ENCODE results near the gene DUSP9. TPM values are rescaled to one million over a fixed set of nuclear protein-coding genes. Genes with fewer than 3 reads are reported as not detected.

The DUSP9 gene
- total RNA-seq, result under 0.01 TPM in 1 of 2 replicates, not detected in the other

GRCh38 chrX:153646620-153647373 lies at the start of gene DUSP9:
DUSP9 (plus strand) TSS chrX:153647203; CDS start chrX:153647954, 751 bp downstream.

DNA sequence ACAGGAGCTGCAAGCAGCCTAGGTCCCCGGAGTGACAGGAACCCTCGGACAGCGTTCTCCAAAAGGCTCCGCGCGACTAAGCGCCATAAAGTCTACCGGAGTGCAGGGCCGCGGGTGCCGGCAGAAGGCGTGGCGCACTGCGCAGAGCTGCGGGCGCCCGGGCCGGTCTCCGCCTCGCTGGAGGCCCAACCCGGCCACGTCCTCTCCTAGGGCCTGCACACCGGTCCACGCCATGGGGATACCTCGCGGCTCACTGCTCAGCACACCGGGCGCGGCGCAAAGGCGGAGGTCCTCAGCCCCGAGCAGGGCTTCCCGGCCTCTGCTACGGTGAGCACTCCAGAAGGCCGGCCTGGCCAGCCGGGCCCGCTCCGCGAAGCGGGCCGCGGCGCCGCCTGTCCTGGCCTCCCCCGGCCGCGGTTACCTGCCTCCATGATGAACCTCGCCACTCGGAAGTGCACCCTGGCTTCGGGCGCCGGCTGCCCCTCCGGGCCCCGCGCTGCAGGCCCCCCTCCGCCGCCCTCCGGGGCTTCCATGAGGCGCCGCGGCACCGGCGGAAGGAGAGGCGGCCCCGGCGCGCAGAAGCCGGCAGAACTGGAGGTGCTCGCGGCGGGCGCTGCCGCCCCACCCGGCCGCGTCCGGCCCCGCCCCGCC lies 48.3 kb upstream of the DUSP9 start, which contains the start of gene CCNQ:
CCNQ (minus strand) TSS at position 599 of the 651 bp plus-strand sequence; CDS start at position 533, 66 bp downstream.

DNA sequence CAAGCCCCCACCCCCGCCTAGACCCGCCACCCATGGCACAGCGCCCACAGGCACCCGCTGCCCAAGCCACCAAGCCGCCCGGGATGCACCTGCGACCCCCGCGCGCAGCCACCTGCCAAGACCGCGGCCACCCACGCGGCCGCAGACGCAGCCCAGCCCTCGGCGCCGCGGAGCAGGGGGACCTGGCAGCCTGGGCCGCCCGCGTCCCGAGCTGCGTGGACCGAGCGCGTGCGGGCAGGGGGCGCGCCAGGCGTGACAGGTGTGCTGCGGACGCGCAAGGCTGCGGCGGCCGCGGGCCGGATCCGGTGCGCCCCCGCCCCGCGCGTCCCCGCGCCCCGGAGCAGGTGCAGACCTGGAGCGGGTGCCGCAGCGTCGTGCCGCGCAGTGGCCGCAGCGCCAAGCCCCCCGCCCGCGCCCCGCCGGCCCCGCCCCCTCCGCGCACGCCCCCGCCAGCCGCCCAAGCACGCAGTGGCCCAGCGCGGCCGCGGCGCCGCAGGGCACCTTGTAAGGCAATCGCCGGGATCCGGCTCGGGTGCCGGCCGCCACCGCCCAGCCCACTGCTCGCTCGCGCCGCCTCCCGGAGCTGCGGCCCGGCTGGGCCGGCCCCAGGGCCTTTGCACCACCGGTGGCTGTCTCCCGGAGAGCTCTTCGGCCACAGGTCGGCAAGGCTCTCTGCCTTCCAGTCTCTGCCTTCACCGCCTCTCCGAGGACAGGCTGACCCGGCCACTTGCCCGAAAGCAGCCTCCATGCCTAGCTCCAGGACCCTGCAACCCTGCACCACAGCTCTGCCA lies 26.6 kb downstream of the DUSP9 start, which contains the start of gene PNCK:
PNCK (minus strand) TSS at position 386 of the 791 bp plus-strand sequence. CDS start 737 bp downstream, outside the sequence.

GRCh38 chrX:153687121-153688039 lies 40.4 kb downstream of the DUSP9 start, which contains the start of gene SLC6A8:
SLC6A8 (plus strand) TSS chrX:153687926; CDS start chrX:153688575, 649 bp downstream.

Small RNA genes within 50 kb of the gene (small RNA-seq; reads per million reads assigned to genes)
- not detected for gene RN7SL687P

Other genes starting within 250 kb of the DUSP9 start
- gene PNMA6E, start 245.9 kb upstream of the DUSP9 start, total RNA-seq, result not detected in 2 replicates
- gene ZFP92, start 235.7 kb upstream of the DUSP9 start, total RNA-seq, result under 0.01 TPM in 2 replicates
- 1.5 and 2.7 TPM in 2 replicates for gene TREX2, start 201.1 kb upstream of the DUSP9 start, total RNA-seq
- gene HAUS7, start 176.6 kb upstream of the DUSP9 start, total RNA-seq, result 23.5 and 26.0 TPM in 2 replicates
- gene BGN, start 152.2 kb upstream of the DUSP9 start, total RNA-seq, result 3.3 and 11.4 TPM in 2 replicates
- not detected in 2 replicates for gene ATP2B3, start 129.6 kb upstream of the DUSP9 start, total RNA-seq
- 28.7 and 33.4 TPM in 2 replicates for gene CCNQ, start 48.1 kb upstream of the DUSP9 start, total RNA-seq
- not detected in 2 replicates for gene PNCK, start 26.6 kb downstream of the DUSP9 start, total RNA-seq
- 6.6 and 8.4 TPM in 2 replicates for gene SLC6A8, start 40.7 kb downstream of the DUSP9 start, total RNA-seq
- gene BCAP31, start 77.2 kb downstream of the DUSP9 start, total RNA-seq, result 119 and 149 TPM in 2 replicates
- gene ABCD1, start 77.7 kb downstream of the DUSP9 start, total RNA-seq, result 8.4 and 8.8 TPM in 2 replicates
- gene PLXNB3, start 117.0 kb downstream of the DUSP9 start, total RNA-seq, result 4.4 and 4.9 TPM in 2 replicates
- 0.39 TPM in 1 of 2 replicates, not detected in the other for gene SRPK3, start 133.8 kb downstream of the DUSP9 start, total RNA-seq
- gene IDH3G, start 147.2 kb downstream of the DUSP9 start, total RNA-seq, result 50.8 and 64.3 TPM in 2 replicates
- gene SSR4, start 147.5 kb downstream of the DUSP9 start, total RNA-seq, result 102 and 193 TPM in 2 replicates
- gene PDZD4, start 183.3 kb downstream of the DUSP9 start, total RNA-seq, result under 0.01 and 0.20 TPM in 2 replicates
- under 0.01 and 0.39 TPM in 2 replicates for gene L1CAM, start 239.0 kb downstream of the DUSP9 start, total RNA-seq